Bone marrow (tissue), 2 donors: Measurements from ENCODE around the gene KIF3B.
"Not testable (repeated sequence)": the region's sequence is repeated elsewhere in the genome, so short reads cannot be mapped to it uniquely, and the experiment has no call there.

Experiments
- DNase-seq, 2 donors: peaks; one replicate each; lab custom pipeline; 2025; lab: John Stamatoyannopoulos, UW

Gene KIF3B

GRCh38 chr20:32330555-32330897 lies 53.1 kb downstream of the KIF3B start:
- DNase-seq: no peak

GRCh38 chr20:32332614-32333013 lies 55.2 kb downstream of the KIF3B start:
- no peak for DNase-seq

- DNase-seq: no peak
These were observed 55.9 kb downstream of the KIF3B start for GRCh38 chr20:32333181-32333987.

- peak in 1 of 2 donors; percentile 10 for DNase-seq
These were observed 56.8 kb downstream of the KIF3B start for GRCh38 chr20:32333988-32334885.

- DNase-seq: peak in 1 of 2 donors; percentile 48
These were observed 59.5 kb downstream of the KIF3B start for GRCh38 chr20:32336918-32337347.

GRCh38 chr20:32337937-32338661 lies 60.6 kb downstream of the KIF3B start:
- no peak for DNase-seq

- DNase-seq: no peak
These were observed 61.2 kb downstream of the KIF3B start for GRCh38 chr20:32338665-32339064.

- no peak for DNase-seq
These were observed 61.7 kb downstream of the KIF3B start for GRCh38 chr20:32339116-32339515.

- DNase-seq: not testable (repeated sequence)
These were observed 63.6 kb downstream of the KIF3B start for GRCh38 chr20:32341053-32341452.

GRCh38 chr20:32343439-32343838 lies 66.0 kb downstream of the KIF3B start:
- no peak for DNase-seq

GRCh38 chr20:32344835-32345506 lies 67.5 kb downstream of the KIF3B start:
- DNase-seq: no peak

GRCh38 chr20:32348207-32348606 lies 70.8 kb downstream of the KIF3B start:
- DNase-seq: no peak

- DNase-seq: no peak
These were observed 73.0 kb downstream of the KIF3B start for GRCh38 chr20:32350421-32350820.

GRCh38 chr20:32352121-32352720 lies 74.8 kb downstream of the KIF3B start:
- no peak for DNase-seq

- DNase-seq: no peak
These were observed 76.5 kb downstream of the KIF3B start for GRCh38 chr20:32353848-32354496.

- no peak for DNase-seq
These were observed 77.4 kb downstream of the KIF3B start for GRCh38 chr20:32354592-32355416.

GRCh38 chr20:32355417-32355841 lies 78.0 kb downstream of the KIF3B start:
- no peak for DNase-seq

- not testable (repeated sequence) for DNase-seq
These were observed 78.6 kb downstream of the KIF3B start for GRCh38 chr20:32355907-32356621.
